Measurements from ENCODE around the gene LMCD1. TPM values are rescaled to one million over a fixed set of nuclear protein-coding genes. Genes with fewer than 3 reads are reported as not detected.
A peak's percentile ranks its signal among the peaks of the same experiment; 100 is the strongest.

LMCD1 gene
- polyA plus RNA-seq, 1 of the 3 experiments (the other 2 are of a cell fraction): 23.6 TPM

DNA sequence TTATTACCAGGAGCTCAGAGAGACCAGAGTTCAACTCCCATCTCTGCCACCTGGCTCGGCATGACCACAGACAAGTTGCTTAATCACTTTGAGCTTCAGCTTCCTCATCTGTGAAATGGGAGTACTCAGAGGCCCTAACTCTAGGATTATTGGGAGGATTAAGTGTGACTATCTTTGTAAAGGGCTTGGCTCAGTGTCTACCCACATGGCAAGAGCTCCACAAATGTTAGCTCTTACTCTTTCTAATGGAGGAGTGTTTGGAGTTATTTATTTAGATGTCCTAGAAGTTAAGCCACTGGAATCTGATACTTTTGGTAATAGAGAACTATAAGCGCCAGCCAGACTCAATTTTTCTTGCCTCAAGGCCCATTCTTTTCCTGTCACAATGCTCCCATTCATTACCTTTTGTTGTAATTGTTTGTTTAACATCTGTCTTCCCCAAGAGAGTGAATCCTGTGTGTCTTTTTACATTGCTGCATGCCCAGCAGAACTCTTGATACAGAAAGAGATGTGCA, 12.3 kb upstream of the LMCD1 start (continued):
- TF ChIP-seq, protein P1, sequence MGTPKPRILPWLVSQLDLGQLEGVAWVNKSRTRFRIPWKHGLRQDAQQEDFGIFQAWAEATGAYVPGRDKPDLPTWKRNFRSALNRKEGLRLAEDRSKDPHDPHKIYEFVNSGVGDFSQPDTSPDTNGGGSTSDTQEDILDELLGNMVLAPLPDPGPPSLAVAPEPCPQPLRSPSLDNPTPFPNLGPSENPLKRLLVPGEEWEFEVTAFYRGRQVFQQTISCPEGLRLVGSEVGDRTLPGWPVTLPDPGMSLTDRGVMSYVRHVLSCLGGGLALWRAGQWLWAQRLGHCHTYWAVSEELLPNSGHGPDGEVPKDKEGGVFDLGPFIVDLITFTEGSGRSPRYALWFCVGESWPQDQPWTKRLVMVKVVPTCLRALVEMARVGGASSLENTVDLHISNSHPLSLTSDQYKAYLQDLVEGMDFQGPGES (IDR thresholded peaks at IDR 0.05; ENCODE audit: low read depth, low read length): no peak

DNA sequence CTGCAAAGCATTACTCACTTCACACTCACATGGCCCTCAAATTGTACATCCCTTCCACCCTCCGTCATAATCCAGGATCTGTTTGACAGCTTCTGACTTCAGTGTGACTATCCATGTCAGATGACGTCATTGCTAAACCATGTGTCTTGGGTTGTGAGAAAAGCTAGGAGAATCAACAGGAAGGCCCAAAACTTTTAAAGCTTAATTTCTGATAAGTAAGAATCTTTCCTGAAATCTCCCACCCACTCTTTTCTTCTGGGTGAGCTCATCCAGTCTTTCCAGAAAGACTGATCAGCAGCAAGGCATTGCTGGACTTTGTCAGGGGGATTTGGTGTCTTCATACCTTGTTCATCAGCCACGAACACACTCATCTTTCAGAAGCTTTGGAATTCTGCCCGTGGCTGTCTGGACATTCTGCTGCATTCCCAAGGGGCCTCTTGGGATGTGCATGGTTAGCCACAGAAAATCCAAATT, 11.5 kb upstream of the LMCD1 start:
- no peak overlapping the region for H3K4me3 ChIP-seq (ENCODE audit: low read depth in 2 of 2, low read length in 1 of 2)
- no peak overlapping the region for H2AFZ ChIP-seq (ENCODE audit: low read depth)
- H3F3A ChIP-seq (replicated peaks; ENCODE audit: insufficient read depth): peaks cover 21% of the 10 kb centered on the region
- no peaks in the 10 kb centered on the region for H3K9me3 ChIP-seq
- 21% methylated on average over 4 of the region's 4 CpGs for WGBS (ENCODE audit: low lambda C conversion rate)
- H3K27ac ChIP-seq (ENCODE audit: low read depth in 2 of 2, low read length in 1 of 2): peak overlapping the region; percentile 53 to 81; a peak in 3 of 4 replicates
- peaks cover 4 to 26% of the 10 kb centered on the region in 2 experiments; a peak in 3 of 4 replicates for H3K4me1 ChIP-seq (ENCODE audit: control insufficient read depth in 1 of 2, insufficient read depth in 2 of 2, low read depth in 1 of 2, low read length in 1 of 2)
- ChIA-PET POLR2A (no interaction called here), CTCF (interaction anchor here (1.0 kb wide), 2 partner anchors 46 to 134 kb away, joined by 3 read pairs; no protein-coding TSS in a partner anchor)
- H3K4me2 ChIP-seq: no peak overlapping the region
- H3K36me3 ChIP-seq (replicated peaks in 1 of 2; ENCODE audit: control insufficient read depth in 1 of 2, insufficient read depth in 2 of 2, low read length in 1 of 2): no peaks in the 10 kb centered on the region
- no peaks in the 10 kb centered on the region for H4K20me1 ChIP-seq (ENCODE audit: insufficient read depth)
- no peaks in the 10 kb centered on the region for H3K9me2 ChIP-seq
- H3K79me2 ChIP-seq (ENCODE audit: insufficient read depth): no peaks in the 10 kb centered on the region
- no peaks in the 10 kb centered on the region for H3K27me3 ChIP-seq (ENCODE audit: insufficient read depth)
- peak overlapping the region; percentile 13; the same call in 1 of the 2 replicates for H3K9ac ChIP-seq
- DNase-seq: no peak
- TF ChIP-seq ELF1 (IDR thresholded peaks at IDR 0.05) (no peak), TAF1 (IDR thresholded peaks at IDR 0.05; ENCODE audit: borderline replicate concordance, low read depth, low read length) (no peak), NRF1 (IDR thresholded peaks at IDR 0.05; ENCODE audit: low read depth, low read length) (no peak), FOSL2 (IDR thresholded peaks at IDR 0.05; ENCODE audit: borderline replicate concordance, low read depth) (peak; percentile 47; the same call in 1 of the 2 replicates), JUND (IDR thresholded peaks at IDR 0.05) (peak; percentile 59), POLR2AphosphoS5 (IDR thresholded peaks at IDR 0.05; ENCODE audit: low read depth, low read length) (no peak; the same call in 1 of the 2 replicates), YY1 (IDR thresholded peaks at IDR 0.05; ENCODE audit: low read depth) (no peak), TEAD4 (IDR thresholded peaks at IDR 0.05; ENCODE audit: borderline replicate concordance, insufficient read depth) (peak; percentile 68; the same call in 1 of the 2 replicates), NFIC (IDR thresholded peaks at IDR 0.05; ENCODE audit: borderline replicate concordance) (peak; percentile 82), GABPA (IDR thresholded peaks at IDR 0.05; ENCODE audit: low read depth) (no peak), TCF12 (IDR thresholded peaks at IDR 0.05) (peak; percentile 86), FOXJ3 (CRISPR knock-in tag; IDR thresholded peaks at IDR 0.05) (no peak), MXI1 (IDR thresholded peaks at IDR 0.05; ENCODE audit: low read depth, low read length) (no peak), MAX (IDR thresholded peaks at IDR 0.05; ENCODE audit: low read depth) (0 out of 2 replicates have a peak, but pooled peaks have one; percentile 41), EZH2phosphoT487 (IDR thresholded peaks at IDR 0.05; ENCODE audit: borderline replicate concordance, low read depth) (no peak), EP300 (IDR thresholded peaks at IDR 0.05; ENCODE audit: borderline replicate concordance in 1 of 2, low read depth in 1 of 2, low read length in 1 of 2) (peak in 1 of 2 experiments; percentile 57; a peak in 1 of 4 replicates), RXRA (IDR thresholded peaks at IDR 0.05; ENCODE audit: borderline replicate concordance, low read depth) (no peak)
- TF ChIP-seq, protein P1 (IDR thresholded peaks at IDR 0.05; ENCODE audit: low read depth, low read length): no peak
- TF ChIP-seq, protein P2, sequence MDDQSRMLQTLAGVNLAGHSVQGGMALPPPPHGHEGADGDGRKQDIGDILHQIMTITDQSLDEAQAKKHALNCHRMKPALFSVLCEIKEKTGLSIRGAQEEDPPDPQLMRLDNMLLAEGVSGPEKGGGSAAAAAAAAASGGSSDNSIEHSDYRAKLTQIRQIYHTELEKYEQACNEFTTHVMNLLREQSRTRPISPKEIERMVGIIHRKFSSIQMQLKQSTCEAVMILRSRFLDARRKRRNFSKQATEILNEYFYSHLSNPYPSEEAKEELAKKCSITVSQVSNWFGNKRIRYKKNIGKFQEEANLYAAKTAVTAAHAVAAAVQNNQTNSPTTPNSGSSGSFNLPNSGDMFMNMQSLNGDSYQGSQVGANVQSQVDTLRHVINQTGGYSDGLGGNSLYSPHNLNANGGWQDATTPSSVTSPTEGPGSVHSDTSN (IDR thresholded peaks at IDR 0.05): peak; percentile 76
- TF ChIP-seq, protein P3, sequence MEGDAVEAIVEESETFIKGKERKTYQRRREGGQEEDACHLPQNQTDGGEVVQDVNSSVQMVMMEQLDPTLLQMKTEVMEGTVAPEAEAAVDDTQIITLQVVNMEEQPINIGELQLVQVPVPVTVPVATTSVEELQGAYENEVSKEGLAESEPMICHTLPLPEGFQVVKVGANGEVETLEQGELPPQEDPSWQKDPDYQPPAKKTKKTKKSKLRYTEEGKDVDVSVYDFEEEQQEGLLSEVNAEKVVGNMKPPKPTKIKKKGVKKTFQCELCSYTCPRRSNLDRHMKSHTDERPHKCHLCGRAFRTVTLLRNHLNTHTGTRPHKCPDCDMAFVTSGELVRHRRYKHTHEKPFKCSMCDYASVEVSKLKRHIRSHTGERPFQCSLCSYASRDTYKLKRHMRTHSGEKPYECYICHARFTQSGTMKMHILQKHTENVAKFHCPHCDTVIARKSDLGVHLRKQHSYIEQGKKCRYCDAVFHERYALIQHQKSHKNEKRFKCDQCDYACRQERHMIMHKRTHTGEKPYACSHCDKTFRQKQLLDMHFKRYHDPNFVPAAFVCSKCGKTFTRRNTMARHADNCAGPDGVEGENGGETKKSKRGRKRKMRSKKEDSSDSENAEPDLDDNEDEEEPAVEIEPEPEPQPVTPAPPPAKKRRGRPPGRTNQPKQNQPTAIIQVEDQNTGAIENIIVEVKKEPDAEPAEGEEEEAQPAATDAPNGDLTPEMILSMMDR (IDR thresholded peaks at IDR 0.05): no peak
- TF ChIP-seq, protein P4, sequence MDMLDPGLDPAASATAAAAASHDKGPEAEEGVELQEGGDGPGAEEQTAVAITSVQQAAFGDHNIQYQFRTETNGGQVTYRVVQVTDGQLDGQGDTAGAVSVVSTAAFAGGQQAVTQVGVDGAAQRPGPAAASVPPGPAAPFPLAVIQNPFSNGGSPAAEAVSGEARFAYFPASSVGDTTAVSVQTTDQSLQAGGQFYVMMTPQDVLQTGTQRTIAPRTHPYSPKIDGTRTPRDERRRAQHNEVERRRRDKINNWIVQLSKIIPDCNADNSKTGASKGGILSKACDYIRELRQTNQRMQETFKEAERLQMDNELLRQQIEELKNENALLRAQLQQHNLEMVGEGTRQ (IDR thresholded peaks at IDR 0.05; ENCODE audit: borderline replicate concordance, low read depth, low read length): no peak
